ENCODE data around the gene USP2.

The USP2 gene

GRCh38 chr11:119391275-119391674 is 9.8 kb upstream of the USP2 start:
- no peak for TF ChIP-seq EZH2phosphoT487 (IDR thresholded peaks at IDR 0.05; ENCODE audit: low read length)
- TF ChIP-seq EZH2 (optimal IDR thresholded peaks at IDR 0.05; ENCODE audit: low read depth, low read length) = no peak
- TF ChIP-seq, protein P1, sequence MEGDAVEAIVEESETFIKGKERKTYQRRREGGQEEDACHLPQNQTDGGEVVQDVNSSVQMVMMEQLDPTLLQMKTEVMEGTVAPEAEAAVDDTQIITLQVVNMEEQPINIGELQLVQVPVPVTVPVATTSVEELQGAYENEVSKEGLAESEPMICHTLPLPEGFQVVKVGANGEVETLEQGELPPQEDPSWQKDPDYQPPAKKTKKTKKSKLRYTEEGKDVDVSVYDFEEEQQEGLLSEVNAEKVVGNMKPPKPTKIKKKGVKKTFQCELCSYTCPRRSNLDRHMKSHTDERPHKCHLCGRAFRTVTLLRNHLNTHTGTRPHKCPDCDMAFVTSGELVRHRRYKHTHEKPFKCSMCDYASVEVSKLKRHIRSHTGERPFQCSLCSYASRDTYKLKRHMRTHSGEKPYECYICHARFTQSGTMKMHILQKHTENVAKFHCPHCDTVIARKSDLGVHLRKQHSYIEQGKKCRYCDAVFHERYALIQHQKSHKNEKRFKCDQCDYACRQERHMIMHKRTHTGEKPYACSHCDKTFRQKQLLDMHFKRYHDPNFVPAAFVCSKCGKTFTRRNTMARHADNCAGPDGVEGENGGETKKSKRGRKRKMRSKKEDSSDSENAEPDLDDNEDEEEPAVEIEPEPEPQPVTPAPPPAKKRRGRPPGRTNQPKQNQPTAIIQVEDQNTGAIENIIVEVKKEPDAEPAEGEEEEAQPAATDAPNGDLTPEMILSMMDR (IDR thresholded peaks at IDR 0.05; ENCODE audit: low read length) = no peak
- no peaks in the 10 kb centered on the region for H3K27me3 ChIP-seq (replicated peaks; ENCODE audit: insufficient read depth, low read length)
- H3K9ac ChIP-seq (ENCODE audit: low read length) = no peak overlapping the region
- H3K36me3 ChIP-seq (replicated peaks; ENCODE audit: insufficient read depth, low read length) = no peaks in the 10 kb centered on the region
- no peaks in the 10 kb centered on the region for H3K9me2 ChIP-seq (replicated peaks; ENCODE audit: insufficient read depth, low read length)
- H3K27ac ChIP-seq (ENCODE audit: low read length) = no peak overlapping the region
- no peaks in the 10 kb centered on the region for H3K79me2 ChIP-seq (ENCODE audit: low read length)
- no peak for DNase-seq
- H3K4me3 ChIP-seq (ENCODE audit: low read length) = no peak overlapping the region
- H3K9me3 ChIP-seq (replicated peaks; ENCODE audit: insufficient read depth, low read length) = no peaks in the 10 kb centered on the region
- no peaks in the 10 kb centered on the region for H3K4me1 ChIP-seq (ENCODE audit: low read length)
- H3F3A ChIP-seq (ENCODE audit: insufficient read depth, low read length) = no peaks in the 10 kb centered on the region
- H4K20me1 ChIP-seq (ENCODE audit: insufficient read depth, low read length) = no peaks in the 10 kb centered on the region
- no peak overlapping the region for H2AFZ ChIP-seq (ENCODE audit: low read length)
- no peak overlapping the region for H3K4me2 ChIP-seq (ENCODE audit: low read depth, low read length)

GRCh38 chr11:119389611-119390254 is 8.2 kb upstream of the USP2 start:
- H3K79me2 ChIP-seq (ENCODE audit: low read length) = no peaks in the 10 kb centered on the region
- no peaks in the 10 kb centered on the region for H3F3A ChIP-seq (ENCODE audit: insufficient read depth, low read length)
- H3K9me2 ChIP-seq (replicated peaks; ENCODE audit: insufficient read depth, low read length) = no peaks in the 10 kb centered on the region
- no peak overlapping the region for H3K27ac ChIP-seq (ENCODE audit: low read length)
- no peaks in the 10 kb centered on the region for H3K4me1 ChIP-seq (ENCODE audit: low read length)
- H3K4me3 ChIP-seq (ENCODE audit: low read length) = no peak overlapping the region
- H3K4me2 ChIP-seq (ENCODE audit: low read depth, low read length) = no peak overlapping the region
- no peaks in the 10 kb centered on the region for H4K20me1 ChIP-seq (ENCODE audit: insufficient read depth, low read length)
- TF ChIP-seq EZH2phosphoT487 (IDR thresholded peaks at IDR 0.05; ENCODE audit: low read length) (no peak), EZH2 (optimal IDR thresholded peaks at IDR 0.05; ENCODE audit: low read depth, low read length) (no peak)
- TF ChIP-seq, protein P1 (IDR thresholded peaks at IDR 0.05; ENCODE audit: low read length) = peak; percentile 57
- H3K27me3 ChIP-seq (replicated peaks; ENCODE audit: insufficient read depth, low read length) = no peaks in the 10 kb centered on the region
- no peaks in the 10 kb centered on the region for H3K9me3 ChIP-seq (replicated peaks; ENCODE audit: insufficient read depth, low read length)
- H3K9ac ChIP-seq (ENCODE audit: low read length) = no peak overlapping the region
- peak; percentile 39 for DNase-seq
- H2AFZ ChIP-seq (ENCODE audit: low read length) = no peak overlapping the region
- no peaks in the 10 kb centered on the region for H3K36me3 ChIP-seq (replicated peaks; ENCODE audit: insufficient read depth, low read length)

- Histone ChIP-seq H3K9me3 (replicated peaks; ENCODE audit: insufficient read depth, low read length) (no peaks in the 10 kb centered on the region), H3K9ac (ENCODE audit: low read length) (no peak overlapping the region), H3K4me1 (ENCODE audit: low read length) (no peaks in the 10 kb centered on the region), H3K9me2 (replicated peaks; ENCODE audit: insufficient read depth, low read length) (no peaks in the 10 kb centered on the region), H4K20me1 (ENCODE audit: insufficient read depth, low read length) (no peaks in the 10 kb centered on the region), H3K36me3 (replicated peaks; ENCODE audit: insufficient read depth, low read length) (no peaks in the 10 kb centered on the region), H3K27me3 (replicated peaks; ENCODE audit: insufficient read depth, low read length) (no peaks in the 10 kb centered on the region), H3K4me2 (ENCODE audit: low read depth, low read length) (no peak overlapping the region), H3K79me2 (ENCODE audit: low read length) (no peaks in the 10 kb centered on the region), H3K27ac (ENCODE audit: low read length) (no peak overlapping the region), H3F3A (ENCODE audit: insufficient read depth, low read length) (no peaks in the 10 kb centered on the region), H2AFZ (ENCODE audit: low read length) (no peak overlapping the region), H3K4me3 (ENCODE audit: low read length) (no peak overlapping the region)
- DNase-seq = no peak
- TF ChIP-seq EZH2 (optimal IDR thresholded peaks at IDR 0.05; ENCODE audit: low read depth, low read length) (no peak), EZH2phosphoT487 (IDR thresholded peaks at IDR 0.05; ENCODE audit: low read length) (no peak)
- TF ChIP-seq, protein P1 (IDR thresholded peaks at IDR 0.05; ENCODE audit: low read length) = no peak
Measured at GRCh38 chr11:119388103-119388502, 6.6 kb upstream of the USP2 start.
